Sigmoid colon (tissue), 4 donors: ENCODE results near the gene PFKFB2.

Experiments
- EP300 ChIP-seq, 4 donors: sonication (generic); formaldehyde crosslinking; IDR thresholded peaks; one replicate each; pipeline ENCODE4 v1.6.1; 2017; ENCODE audit warnings: antibody characterized with exemption in 4 of 4
- POLR2A ChIP-seq, 2 donors: fragments of 450-650 bp; IDR thresholded peaks; one replicate each; pipeline ENCODE4 v1.6.1; 2016; ENCODE audit warnings: antibody characterized with exemption in 2 of 2, mild to moderate bottlenecking in 2 of 2, moderate library complexity in 2 of 2
- POLR2AphosphoS5 ChIP-seq, 4 donors: sonication (generic); formaldehyde crosslinking; IDR thresholded peaks; one replicate each; pipeline ENCODE4 v1.6.1; 2017; ENCODE audit warnings: antibody characterized with exemption in 4 of 4
- TF ChIP-seq, protein P1 (sequence below), 4 experiments: fragments of 450-650 bp in 3 of 4; fragments of 200-600 bp in 1 of 4; IDR thresholded peaks; one replicate each; pipeline ENCODE4 v1.5.1; 2016 to 2019; ENCODE audit warnings: antibody characterized with exemption in 4 of 4, mild to moderate bottlenecking in 3 of 4, moderate library complexity in 2 of 4

DNA sequence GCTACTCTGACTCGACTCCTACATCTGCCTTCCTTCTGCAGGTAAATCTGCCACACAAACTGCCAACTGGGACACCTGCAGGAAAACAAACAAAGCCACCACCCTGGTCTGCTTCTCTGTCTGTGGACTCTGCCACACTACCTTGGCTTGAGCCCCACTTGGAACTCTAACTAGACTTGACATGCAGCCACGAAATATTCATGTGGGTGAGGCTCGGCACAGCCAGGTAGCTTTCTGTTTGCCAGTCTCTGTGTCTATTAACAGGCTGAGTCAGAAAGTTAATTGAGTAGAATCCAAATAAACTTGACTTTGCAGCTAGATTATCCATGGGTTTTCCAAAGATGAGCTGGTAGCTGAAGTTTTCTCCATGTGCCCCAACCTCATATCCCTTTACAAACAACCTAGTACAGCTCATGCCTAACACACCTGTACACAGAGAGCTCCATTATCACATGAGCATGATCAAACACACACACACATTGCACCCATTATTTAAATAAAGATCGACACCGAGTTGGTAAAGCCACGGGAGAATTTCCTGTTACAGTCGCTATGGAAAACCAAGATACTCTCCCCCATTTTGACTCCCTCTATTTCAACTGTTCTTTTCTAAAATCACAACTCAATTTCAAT lies 21.3 kb upstream of the PFKFB2 start:
- TF ChIP-seq EP300 (IDR thresholded peaks at IDR 0.05), result no peak
- TF ChIP-seq POLR2A (IDR thresholded peaks at IDR 0.05), result peak in 1 of 2 donors; percentile 23
- TF ChIP-seq, protein P1, sequence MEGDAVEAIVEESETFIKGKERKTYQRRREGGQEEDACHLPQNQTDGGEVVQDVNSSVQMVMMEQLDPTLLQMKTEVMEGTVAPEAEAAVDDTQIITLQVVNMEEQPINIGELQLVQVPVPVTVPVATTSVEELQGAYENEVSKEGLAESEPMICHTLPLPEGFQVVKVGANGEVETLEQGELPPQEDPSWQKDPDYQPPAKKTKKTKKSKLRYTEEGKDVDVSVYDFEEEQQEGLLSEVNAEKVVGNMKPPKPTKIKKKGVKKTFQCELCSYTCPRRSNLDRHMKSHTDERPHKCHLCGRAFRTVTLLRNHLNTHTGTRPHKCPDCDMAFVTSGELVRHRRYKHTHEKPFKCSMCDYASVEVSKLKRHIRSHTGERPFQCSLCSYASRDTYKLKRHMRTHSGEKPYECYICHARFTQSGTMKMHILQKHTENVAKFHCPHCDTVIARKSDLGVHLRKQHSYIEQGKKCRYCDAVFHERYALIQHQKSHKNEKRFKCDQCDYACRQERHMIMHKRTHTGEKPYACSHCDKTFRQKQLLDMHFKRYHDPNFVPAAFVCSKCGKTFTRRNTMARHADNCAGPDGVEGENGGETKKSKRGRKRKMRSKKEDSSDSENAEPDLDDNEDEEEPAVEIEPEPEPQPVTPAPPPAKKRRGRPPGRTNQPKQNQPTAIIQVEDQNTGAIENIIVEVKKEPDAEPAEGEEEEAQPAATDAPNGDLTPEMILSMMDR (IDR thresholded peaks at IDR 0.05), result no peak
- no peak for TF ChIP-seq POLR2AphosphoS5 (IDR thresholded peaks at IDR 0.05)
